Fibroblast of pulmonary artery (primary cell): ENCODE measurements around the gene DPP9.
A peak's percentile ranks its signal among the peaks of the same experiment; 100 is the strongest.
"Not testable (repeated sequence)": the region's sequence is repeated elsewhere in the genome, so short reads cannot be mapped to it uniquely, and the experiment has no call there.

Source experiments
- DNase-seq: peaks from one replicate; pipeline ENCODE4 v3.0.0-alpha.2; 2010; ENCODE audit warnings: low read depth
- H3K4me3 ChIP-seq: replicated peaks from 2 replicates; pipeline ENCODE4 v1.5.1; 2011; ENCODE audit warnings: low read depth, mild to moderate bottlenecking, control low read depth, low read length, moderate library complexity
- CTCF ChIP-seq: IDR thresholded peaks from 2 replicates; pipeline ENCODE4 v1.5.1; 2011; ENCODE audit warnings: mild to moderate bottlenecking, control low read depth, low read length, inconsistent platforms; ENCODE audit errors: missing control alignments

DPP9 gene

GRCh38 chr19:4749870-4750590 is 26.4 kb upstream of the DPP9 start:
- no peak overlapping the region for H3K4me3 ChIP-seq
- TF ChIP-seq CTCF, result no peak
- DNase-seq, result no peak

DNA sequence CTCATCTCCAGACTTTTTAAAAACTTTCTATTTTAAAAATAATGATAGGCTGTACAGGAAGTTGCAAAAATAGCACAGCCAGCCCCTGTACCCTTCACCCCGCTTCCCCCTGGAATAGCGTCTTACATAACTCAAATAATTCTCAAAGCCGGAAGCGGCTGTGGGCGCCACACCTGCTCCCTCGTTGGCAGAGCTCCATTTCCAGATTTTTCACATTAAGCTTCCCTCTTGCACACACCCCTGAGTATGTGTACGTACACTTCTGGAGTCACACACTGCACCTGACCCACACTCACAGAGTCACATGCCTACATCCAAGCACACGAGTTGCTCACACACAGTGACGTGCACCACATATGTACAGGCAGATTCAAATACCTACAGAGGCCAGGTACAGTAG is 24.9 kb upstream of the DPP9 start:
- no peak overlapping the region for H3K4me3 ChIP-seq
- no peak for DNase-seq
- TF ChIP-seq CTCF, result no peak

GRCh38 chr19:4748185-4748584 is 24.5 kb upstream of the DPP9 start:
- DNase-seq, result no peak
- no peak overlapping the region for H3K4me3 ChIP-seq
- no peak for TF ChIP-seq CTCF

DNA sequence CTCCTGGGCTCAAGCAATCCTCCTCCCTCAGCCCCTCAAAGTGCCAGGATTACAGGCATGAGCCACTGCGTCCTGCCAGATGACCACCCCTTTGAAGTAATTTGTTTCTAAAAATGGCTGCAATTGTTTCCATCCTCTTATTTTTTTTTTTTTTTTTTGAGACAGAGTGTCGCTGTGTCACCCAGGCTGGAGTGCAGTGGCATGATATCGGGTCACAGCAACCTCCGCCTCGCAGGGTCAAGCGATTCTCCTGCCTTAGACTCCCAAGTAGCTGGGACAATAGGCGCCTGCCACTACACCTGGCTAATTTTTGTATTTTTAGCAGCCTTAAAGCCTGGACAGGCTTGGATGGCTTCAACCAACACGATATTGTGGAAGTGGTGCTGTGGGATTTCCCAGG is 22.3 kb upstream of the DPP9 start:
- DNase-seq, result no peak
- no peak overlapping the region for H3K4me3 ChIP-seq
- no peak for TF ChIP-seq CTCF

- DNase-seq, H3K4me3 ChIP-seq: not testable (repeated sequence)
These were observed 21.5 kb upstream of the DPP9 start for GRCh38 chr19:4745175-4745574.

GRCh38 chr19:4744451-4745174 is 21.0 kb upstream of the DPP9 start:
- H3K4me3 ChIP-seq, result no peak overlapping the region
- no peak for TF ChIP-seq CTCF
- peak; percentile 98 for DNase-seq

DNA sequence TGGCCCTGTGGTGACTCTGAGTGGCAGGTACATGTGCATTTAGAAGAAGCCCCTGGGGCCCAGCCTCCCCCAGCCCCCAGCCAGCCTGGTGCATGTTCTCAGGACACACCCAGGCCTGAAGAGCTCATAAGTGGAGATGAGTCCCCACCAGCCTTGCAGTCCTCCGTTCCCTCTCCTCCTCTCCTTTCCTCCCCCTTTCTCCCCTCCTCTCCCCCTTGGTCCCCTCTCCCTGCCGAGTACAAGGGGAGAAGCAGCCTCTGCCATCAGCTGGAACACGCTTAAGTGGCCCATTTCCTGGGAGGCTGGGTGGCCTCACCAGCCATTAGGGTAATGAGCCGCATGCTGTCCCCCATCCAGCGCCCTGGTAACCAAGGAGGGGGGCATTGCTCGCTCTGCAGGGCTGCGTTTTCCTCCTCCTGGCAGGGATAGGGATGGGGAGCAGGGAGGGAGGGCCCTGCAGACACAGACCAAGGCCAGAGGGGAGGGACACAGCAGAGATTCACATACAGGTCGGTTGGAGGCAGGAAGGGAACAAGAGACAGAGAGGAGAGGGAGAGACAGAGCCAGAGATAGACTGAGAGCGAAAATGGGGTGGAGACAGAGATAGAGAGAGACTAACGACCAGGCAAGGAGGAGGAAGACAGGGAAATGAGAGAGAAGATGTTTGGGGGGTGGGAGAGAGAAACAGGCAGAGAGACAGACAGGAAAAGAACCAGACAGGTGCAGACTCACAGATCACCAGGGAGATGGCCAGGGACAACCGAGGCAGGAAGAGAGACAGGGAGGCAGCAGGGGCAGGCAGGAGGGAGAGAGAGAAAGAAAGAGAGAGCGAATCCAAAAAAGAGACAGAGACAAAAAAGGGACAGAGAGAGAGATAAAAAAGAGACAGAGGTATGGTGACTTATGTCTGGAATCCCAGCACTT is 19.3 kb upstream of the DPP9 start:
- TF ChIP-seq CTCF, result no peak
- no peak overlapping the region for H3K4me3 ChIP-seq
- no peak for DNase-seq
